Stimulated activated CD4-positive, alpha-beta T cell treated with anti-CD3 and anti-CD28 coated beads, TNF-alpha, amount 100 ng/mL, for 48 hours (primary cell): ENCODE data around the gene ENAH.
"Not testable (repeated sequence)": the region's sequence is repeated elsewhere in the genome, so short reads cannot be mapped to it uniquely, and the experiment has no call there.

Experiments
- DNase-seq, 3 donors: peaks; one replicate each; pipeline ENCODE4 v3.0.0-alpha.2; 2020; ENCODE audit warnings: low read depth in 3 of 3

The ENAH gene

DNA sequence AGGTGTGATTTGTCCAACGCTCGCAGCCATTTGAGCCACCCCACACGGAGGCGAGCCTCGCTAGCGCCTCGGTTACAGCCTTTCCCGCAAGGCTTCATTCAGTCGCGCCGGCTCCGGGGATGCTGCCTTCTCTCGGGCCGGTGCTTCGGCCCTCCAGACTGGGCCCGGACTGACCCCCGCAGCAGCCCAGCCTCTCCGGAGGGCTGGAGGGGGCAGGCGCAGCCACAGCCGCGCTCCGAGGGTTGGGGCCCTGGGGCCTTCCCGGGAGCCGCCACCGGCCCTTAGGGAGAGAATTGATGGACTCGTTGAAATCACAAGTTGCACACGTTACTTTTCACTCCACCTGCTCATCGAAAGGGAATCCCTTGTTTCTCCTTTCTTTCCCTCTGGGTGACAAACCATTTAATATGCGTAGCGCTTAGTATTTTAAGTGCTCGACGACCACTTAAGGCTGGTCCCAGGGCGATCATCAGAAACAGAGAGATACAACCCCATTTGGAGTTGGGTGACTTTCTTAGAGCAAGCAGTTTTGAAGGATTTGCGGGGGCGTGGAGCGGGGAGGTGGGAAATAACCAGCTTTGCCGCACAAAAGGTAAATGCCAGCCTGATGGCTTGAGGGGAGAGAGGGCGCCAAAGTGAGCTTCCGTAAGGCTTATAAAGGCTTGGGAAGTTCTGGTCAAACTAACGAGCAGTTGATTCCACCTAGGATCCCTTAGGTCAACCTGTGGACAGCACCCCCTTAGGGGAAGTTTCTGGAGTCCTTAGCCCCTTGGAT lies 24.6 kb upstream of the ENAH start:
- DNase-seq: no peak

DNA sequence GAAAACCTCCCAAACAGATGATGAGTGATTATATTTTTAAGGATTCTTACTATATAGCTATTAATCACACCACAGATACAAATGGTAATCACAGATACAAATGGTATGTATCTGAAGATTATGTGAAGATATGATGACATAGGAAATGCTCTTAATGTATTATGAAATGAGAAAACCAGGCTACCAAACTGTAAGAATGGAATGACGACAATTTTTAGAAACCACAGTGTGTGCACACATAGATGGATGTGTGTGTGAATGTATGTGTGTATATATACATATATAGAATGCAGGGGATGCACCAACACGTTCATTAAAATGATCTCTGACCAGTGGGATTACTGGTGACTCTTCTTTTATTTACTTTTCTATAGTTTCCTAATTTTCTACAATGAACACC lies 21.5 kb upstream of the ENAH start:
- no peak for DNase-seq

DNA sequence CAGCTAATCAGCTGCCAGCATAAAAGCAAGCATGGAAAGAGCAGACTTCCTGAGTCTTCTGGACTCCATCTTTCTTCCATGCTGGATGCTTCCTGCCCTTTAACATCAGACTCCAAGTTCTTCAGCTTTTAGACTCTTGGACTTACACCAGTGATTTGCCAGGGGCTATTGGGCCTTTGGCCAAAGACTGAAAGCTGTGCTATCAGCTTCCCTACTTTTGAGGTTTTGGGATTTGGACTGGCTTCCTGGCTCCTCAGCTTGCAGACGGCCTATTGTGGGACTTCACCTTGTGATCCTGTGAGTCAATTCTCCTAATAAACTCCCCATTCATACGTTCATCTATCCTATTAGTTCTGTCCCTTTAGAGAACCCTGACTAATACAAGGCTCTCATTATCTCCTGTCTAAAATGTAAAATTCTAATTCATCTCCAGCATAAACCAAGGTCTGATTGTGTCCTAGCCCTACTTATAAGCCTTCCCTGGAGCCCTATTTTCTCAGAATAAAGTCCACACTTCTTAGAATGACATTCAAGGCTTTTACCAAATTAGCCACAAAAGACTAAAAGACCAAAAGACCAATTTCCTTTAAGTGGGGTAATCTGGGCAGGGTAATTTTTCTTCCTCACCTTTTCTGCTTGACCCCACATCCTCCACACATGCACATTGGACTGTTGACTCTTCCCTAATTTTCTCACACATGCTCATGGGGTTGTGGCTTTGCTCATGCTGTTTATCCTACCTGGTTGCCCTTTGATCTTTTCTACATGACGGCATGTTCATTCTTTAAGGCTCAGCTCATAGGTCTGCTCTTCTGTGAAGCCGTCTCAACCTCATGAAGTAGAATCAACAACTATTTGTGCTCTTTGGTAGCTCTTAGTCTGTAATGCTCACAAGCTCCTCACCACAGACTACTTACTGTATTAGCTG lies 18.1 kb upstream of the ENAH start:
- no peak for DNase-seq

DNA sequence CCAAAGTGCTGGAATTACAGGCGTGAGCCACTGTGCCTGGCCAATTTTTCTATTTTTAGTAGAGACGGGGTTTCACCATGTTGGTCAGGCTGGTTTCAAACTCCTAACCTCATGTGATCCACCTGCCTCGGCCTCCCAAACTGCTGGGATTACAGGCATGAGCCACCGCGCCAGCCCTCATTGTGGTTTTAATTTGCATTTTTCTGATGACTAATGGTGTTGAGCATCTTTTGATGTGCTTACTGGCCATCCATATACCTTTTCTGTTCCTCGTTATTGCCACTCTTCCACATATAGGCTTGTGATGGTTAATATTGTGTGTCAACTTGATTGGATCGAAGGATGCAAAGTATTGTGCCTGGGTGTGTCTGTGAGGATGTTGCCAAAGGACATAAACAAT lies 17.4 kb upstream of the ENAH start:
- DNase-seq: no peak

DNA sequence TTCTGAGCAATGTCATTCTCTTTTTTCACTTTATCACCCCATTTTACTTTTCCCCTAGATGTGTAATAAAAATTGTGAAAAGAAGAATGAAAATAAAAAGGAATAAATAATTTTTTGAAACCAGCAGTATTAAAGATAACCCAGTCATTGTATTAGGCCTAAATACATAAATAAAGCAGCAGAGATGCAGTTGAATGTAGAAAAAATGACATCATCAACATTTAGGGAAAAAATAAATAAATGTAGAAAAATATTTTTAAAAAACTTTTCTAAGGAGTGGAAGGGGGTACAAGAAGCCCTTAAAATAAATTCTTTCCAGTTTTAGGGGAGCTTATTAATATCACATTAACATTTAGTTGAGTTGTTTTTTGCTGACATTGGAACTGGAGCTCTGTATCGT lies 15.3 kb upstream of the ENAH start:
- no peak for DNase-seq

DNA sequence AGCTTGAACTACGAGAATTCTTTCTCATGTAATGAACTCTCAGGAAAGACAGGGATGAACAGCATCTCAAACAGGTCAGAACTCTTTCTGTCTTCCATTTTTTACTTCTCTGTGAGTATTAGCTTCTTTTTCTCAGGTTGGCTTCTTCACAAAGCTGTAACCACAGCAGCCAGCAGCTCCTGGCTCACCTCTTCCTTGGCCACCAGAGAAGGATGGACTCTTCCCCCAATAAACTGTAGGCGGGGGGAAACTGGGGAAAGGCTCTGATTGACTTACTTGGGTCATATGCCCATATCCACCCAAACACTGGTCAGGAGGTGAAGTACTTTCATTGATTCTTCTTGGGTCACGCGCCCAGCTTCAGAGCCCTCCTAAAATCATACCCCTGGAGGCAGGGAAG lies 14.4 kb upstream of the ENAH start:
- no peak for DNase-seq

DNA sequence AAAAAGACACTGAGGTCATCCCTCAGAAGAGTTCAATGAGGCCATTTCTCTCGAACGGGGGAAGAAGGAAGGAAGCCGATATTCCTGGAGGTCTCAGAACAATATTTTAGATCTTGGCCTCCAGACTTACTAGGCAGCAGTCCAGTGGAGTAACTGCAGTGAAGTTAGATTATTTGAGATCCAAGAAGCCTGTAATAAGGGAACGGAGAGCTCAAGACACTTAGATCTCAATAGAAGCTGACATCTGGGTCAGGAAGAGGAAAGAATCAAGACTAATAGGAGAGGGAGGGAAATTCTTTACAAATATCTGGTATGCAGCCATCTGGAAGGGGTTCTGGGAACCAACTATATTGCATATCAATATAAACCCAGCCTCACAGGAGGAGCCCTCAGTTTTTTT lies 13.6 kb upstream of the ENAH start:
- no peak for DNase-seq

DNA sequence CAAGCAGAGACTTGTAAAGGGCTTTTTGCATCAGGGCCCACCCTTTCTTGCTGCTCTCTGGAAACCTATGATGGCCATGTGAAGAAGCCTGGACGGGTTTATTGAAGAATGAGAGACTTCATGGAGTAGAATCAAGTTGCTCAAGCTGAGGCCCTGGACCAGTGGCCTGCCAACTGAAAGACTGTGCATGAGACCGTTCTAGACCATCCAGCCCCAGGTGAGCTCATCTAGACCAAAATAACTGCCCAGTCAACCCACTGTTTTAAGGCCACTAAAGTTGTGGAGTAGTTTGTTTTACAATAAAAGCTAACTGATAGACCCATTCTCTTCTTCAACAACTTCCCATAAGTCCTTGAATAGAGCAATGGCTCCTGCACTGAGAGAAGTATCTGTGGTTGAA lies 11.8 kb upstream of the ENAH start:
- no peak for DNase-seq

DNA sequence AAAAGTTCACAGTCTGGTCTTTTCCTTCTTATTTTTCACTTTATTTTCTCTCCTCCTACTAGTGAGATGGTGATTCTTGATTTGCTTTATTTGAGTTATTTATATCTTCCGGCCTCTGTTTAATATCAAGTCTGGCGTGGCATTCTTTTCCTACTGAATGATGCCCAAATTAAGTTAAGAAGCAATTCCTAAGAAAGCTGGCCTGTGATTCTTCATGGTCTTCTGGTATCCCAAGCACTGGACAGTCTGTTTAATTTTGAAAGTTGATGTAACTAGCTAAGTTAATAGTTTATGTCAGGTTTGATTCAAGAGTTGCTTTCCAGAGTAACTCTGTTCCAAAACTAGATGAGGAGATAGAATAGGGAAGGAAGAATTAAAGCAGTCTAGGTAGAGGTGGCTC lies 9.2 kb upstream of the ENAH start:
- DNase-seq: no peak

DNA sequence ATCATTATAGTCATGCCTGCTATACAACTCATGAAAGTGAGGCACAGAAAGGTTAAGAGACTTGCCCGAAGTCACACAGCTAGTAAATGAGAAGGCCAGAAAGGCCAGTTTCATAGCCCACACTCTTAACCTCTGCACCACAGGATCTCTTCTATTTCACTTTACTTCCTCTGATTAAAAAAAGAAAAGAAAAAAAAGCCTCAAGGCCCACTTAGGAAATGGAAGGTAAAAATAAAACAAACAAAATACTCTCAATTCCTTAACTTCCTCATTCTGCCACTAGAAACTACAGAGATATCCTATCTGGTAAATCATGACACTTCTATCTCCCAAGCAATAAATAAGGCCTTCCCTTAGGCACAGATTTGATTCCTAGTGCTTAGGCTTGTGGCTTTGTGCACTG lies 7.6 kb upstream of the ENAH start:
- no peak for DNase-seq

DNA sequence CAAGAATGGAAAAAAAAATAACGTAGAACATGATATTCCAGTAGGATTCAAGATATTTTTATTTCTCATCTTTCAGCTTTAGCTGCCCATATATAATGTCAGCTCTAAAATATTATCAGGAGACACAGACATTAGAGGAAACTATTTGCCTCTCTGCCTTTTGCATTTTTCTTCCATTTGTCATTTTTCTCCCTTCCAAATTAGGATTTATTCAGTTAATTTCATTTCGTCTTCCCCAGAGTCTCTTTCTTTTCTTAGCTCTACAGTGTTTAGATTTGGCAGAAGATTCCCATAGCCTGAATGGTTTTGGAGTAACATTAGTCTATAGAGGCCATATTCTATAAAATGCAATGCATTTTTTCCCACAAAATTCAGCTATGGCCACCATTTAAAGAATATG lies 5.1 kb upstream of the ENAH start:
- DNase-seq: no peak

DNA sequence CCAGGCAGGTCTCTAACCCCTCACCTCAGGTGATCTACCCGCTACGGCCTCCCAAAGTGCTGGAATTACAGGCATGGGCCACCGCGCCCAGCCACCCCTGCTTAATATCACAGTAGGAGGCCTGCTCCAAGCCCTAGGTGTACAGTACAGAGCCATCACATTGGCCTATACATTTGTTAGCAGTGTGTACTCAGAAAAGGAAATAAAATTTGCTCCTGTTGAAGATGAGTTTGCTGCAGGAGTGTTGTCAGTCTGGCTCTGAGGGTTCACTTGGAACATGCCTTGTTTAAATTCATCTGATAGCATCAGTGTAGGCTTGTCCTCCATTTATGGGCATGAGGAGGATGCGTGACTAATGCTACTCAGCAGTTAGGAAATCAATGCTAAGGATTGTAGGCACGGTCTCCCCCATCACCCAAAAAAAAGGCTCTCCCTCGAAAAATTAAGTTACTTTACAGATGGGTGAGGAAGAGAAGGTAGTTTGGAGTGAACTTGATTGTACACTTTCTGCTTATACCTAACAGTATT lies 4.6 kb upstream of the ENAH start:
- DNase-seq: no peak

DNA sequence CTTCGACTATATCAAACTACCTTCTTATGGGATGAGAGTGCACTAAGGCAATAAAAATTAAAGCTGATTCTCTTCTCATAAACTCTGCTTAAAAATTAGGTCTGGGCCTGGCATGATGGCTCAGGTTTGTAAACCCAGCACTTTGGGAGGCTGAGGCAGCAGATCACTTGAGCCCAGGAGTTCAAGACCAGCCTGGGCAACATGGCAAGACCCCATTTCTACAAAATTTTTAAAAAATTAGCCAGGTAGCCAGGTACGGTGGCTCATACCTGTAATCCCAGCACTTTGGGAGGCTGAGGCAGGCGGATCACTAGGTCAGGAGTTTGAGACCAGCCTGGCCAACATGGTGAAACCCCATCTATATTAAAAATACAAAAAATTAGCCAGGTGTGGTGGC lies 3.3 kb upstream of the ENAH start:
- not testable (repeated sequence) for DNase-seq

DNA sequence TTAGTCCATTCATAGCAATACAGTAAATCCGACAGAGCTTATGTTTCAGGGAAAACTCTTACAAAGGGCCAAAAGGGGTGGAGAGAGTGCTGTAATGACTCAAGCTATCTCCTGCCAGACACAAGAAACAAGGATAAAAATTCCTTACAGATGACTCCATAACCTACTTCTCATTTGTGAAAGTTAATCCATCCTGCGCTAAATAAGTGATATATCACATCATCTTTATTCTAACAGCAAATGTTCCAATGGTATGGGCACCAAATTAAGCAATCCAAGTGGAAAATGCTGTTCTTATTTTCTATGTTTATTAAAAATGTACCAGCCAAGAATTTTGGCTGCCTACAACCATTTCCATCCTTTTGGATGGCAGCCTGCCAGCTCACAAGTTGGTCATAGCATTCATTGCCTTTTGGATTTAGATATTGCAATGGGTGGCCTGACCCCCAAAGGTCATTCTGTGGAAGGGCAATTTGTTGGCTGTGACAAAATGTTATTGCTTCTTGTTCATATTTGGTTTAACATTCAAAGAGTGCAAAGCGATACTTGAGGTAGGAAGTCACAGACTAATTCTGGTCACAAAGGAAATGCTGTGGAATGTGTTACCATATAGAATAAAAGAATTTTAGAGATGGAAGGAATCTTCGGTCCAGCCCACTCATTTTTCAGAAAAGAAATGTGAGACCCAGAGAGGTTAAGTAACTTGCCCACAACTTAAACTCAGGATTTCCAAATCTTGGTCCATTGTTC lies 2.8 kb upstream of the ENAH start:
- DNase-seq: no peak

DNA sequence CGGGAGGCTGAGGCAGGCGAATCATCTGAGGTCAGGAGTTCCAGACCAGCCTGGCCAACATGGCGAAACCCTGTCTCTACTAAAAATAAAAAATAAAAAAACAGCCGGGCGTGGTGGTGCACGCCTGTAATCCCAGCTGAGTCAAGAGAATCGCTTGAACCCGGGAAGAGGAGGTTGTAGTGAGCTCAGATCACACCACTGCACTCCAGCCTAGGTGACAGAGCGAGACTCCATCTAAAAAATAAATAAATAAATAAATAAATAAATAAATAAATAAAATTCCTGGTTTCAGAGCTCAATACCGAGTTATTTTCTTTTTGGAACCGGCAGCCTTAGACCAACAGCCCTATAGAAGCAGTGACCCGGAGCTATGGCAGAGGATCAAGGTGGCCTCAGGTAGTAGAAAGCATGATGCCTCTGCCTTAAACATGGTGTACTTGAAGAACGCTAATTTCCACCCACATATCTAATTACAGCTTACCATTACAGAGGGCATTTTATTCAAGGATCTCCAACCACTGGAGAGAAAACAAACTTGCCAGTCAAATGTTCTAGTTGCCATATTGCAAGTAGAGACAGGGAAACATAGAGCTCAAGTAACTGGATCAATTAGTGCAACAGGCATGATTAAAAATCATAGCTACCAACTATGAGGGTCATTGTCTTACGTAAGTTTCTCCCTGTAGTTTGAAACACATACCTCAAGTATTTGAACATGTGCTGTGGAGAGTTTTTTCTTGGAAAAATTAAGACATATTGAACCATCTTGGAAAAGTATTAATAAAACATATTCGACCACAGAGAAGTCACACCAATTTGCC lies 2.0 kb upstream of the ENAH start:
- no peak for DNase-seq

DNA sequence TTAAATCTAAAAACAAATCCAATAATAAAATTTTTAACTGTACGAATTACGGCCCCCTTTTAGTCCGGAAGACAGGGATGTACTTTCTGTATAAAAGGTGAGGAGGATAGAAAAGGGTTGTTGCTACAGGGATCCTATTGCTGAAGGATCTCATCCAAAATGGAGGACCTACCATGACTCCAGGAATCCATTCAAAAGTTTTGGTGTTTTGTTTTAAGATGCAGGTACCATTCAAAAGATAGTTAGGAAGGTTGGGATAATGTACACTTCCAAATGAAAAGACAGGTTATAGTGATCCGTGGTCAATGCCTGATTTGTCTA lies 1.3 kb upstream of the ENAH start:
- no peak for DNase-seq

DNA sequence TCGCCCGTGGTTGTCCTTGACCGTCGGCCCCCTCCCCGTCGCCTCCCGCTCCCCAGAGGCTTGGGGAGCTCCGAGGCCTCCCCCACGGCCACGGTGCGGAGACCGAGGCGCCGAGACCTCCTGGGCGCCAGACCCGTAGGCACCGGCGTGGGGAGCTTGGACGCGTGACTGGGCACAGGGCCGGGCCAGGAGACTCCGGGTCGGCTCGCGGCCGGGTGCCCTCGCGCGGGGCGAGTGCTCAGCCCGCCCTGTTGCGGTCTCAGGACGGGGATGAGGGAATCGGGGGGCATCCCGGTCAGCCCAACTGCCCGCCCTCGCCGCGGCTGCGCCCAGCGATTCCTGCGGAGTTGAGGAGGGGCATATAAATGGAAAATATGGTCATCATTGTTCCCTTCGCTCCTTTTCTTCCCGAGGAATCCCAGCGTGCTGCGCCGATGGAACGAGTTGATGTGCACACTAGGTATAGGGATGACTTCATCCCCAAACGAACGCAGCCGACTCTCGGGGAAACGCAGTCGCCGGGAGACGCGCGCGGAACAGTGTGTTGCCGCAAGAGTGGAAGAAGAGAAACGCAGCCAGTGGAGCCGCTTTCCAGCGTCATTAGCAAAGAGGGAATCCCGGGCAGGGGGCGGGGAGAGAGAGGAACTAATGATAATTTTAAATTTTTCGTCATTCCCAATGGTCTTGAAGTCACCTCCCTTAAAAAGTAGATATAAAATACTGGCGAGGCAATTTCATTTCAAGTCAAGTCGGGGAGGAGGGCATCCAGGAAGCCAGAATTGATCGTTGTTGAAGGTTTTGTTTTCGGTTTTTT lies 747 bp upstream of the ENAH start:
- no peak for DNase-seq

DNA sequence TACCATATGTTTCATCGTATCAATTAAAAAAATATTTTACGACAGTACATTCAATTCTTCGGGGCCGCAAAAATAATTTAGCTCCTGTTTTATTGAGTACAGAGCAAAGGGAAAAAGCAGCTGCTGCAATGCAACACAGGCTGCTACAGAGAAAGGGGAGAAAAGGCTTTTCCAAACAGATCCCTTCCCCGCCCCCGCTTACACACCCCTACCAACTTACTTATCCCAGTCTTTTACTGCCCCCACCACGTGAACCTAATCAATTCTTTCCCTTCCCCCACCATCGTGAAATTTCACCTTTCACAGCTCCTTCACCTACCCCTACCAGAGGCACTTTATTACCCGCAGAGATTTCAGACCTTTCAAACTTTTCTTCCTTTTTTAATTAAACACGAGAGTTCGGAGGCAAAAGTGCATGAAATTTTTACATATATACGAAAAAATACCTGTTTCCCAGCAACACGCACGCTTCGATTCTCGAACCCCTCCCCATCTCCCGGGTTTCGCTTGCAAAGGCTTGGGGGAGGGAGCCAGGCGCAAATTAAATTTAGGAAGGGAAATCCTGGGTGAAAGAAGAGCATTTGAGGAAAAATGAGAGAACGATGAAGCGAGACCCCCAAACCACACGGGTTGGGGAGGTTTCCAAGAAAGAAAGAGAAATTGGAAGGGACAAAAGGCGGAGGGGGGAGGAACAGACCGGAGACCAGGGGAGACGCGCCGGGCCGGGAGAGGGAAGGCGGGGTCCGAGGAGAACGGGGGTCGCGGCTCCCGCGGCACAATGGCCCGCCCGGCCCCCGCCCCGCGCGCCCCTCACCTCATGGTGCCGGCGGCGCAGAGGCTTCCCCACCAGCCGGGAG lies 823 bp downstream of the ENAH start:
- DNase-seq: no peak

DNA sequence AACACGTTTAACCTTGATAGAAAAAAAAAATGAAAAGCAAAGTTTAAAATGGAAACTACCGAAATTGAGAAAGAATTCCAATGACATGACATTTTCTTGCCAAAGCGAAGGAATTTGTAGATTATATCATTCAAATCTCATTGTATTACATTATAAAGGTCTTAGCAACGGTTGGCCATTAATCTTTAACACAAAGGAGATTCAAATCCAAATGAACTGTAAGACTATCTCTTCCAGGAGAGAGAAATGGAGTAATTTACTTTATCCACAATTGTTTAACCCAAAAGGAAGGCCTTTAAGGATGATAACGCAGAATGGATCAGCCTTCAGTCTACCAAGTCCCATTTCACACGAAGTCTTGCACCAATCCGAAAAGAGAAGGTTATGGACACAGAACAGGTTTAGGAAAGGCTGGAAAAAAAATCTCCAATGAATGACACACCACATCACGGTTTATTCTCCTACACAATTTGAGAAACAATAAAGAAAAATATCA lies 1.5 kb downstream of the ENAH start:
- no peak for DNase-seq

DNA sequence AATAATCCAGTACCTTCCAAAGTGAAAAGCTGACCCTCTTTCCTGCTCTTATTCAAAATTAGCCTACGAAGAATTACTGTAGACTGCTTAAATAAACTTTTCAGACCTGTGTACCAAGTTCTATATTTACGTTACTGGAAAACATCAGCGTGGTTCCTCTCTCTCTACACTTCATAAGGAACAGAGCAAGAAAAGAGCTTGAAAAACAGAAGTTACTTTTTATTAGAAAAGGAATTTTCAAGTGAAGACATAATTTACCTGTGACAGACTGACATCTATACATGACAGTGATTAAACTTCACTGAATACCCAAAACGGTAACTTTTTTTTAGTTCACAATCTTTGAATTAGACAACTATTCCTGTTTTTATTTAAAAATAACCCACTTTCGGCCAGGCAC lies 2.7 kb downstream of the ENAH start:
- no peak for DNase-seq
